Breast epithelium (tissue), 4 donors: ENCODE measurements around the gene METTL16. TPM values are rescaled to one million over a fixed set of nuclear protein-coding genes. Genes with fewer than 3 reads are reported as not detected.
A peak's percentile ranks its signal among the peaks of the same experiment; 100 is the strongest.
"Not testable (repeated sequence)": the region's sequence is repeated elsewhere in the genome, so short reads cannot be mapped to it uniquely, and the experiment has no call there.

Experiments
- DNase-seq, 2 donors: peaks; one replicate each; pipeline ENCODE4 v3.0.0-alpha.2; 2019; ENCODE audit warnings: low spot score in 2 of 2
- H3K27ac ChIP-seq, 2 donors: fragments of 200-600 bp; sonication (generic) in 1 of 2; one replicate each; pipeline ENCODE4 v1.5.1; 2016 to 2019; ENCODE audit warnings: mild to moderate bottlenecking in 1 of 2
- H3K27me3 ChIP-seq, 2 donors: fragments of 200-600 bp; sonication (generic) in 1 of 2; one replicate each; pipeline versions ENCODE4 v1.5.1 to v1.6.0; 2017 to 2019; ENCODE audit warnings: control low read depth in 1 of 2, mild to moderate bottlenecking in 1 of 2
- H3K36me3 ChIP-seq: fragments of 200-600 bp; one replicate; pipeline ENCODE4 v1.5.1; 2019
- H3K4me1 ChIP-seq, 2 donors: fragments of 200-600 bp; sonication (generic); one replicate each; pipeline ENCODE4 v1.5.1; 2016 to 2019; ENCODE audit warnings: control low read depth in 1 of 2
- H3K4me3 ChIP-seq, 3 donors: fragments of 200-600 bp; sonication (generic); 1 replicate in 2 of 3; 2 replicates in 1 of 3; pipeline ENCODE4 v1.5.1; 2016 to 2019; ENCODE audit warnings: mild to moderate bottlenecking in 3 of 3, moderate library complexity in 2 of 3
- H3K9me3 ChIP-seq, 2 donors: fragments of 200-600 bp; sonication (generic) in 1 of 2; one replicate each; pipeline ENCODE4 v1.5.1; 2016 to 2019; ENCODE audit warnings: control low read depth in 1 of 2
- POLR2A ChIP-seq: fragments of 450-650 bp; IDR thresholded peaks from one replicate; pipeline ENCODE4 v1.6.1; 2016; ENCODE audit warnings: antibody characterized with exemption, mild to moderate bottlenecking, moderate library complexity
- POLR2AphosphoS5 ChIP-seq, 3 donors: sonication (generic); formaldehyde crosslinking; IDR thresholded peaks; one replicate each; pipeline ENCODE4 v1.6.1; 2017; ENCODE audit warnings: antibody characterized with exemption in 3 of 3
- intact Hi-C: fragments of 100-400 bp; cut with DNase I; formaldehyde crosslinking; loops from one replicate; pipeline ENCODE4 v1.15.1; 2023; ENCODE audit warnings: low total_unique reads
- total RNA-seq, 3 donors: library from RNA; depleted of rRNA; stranded (reverse); fragments of >200 nt; gene quantifications; one replicate each; pipeline ENCODE4 v1.1.0, GENCODE V29; 2016
- TF ChIP-seq, protein P1 (sequence below), 3 donors: fragments of 450-650 bp; IDR thresholded peaks; one replicate each; pipeline ENCODE4 v1.5.1; 2016 to 2017; ENCODE audit warnings: antibody characterized with exemption in 3 of 3, mild to moderate bottlenecking in 3 of 3, moderate library complexity in 3 of 3

The METTL16 gene
- total RNA-seq, 3 donors from 2014 or later: 25.6 to 46.4 (median 26.9) TPM

GRCh38 chr17:2521775-2522410 is 10.2 kb upstream of the METTL16 start:
- H3K27ac ChIP-seq, H3K4me3 ChIP-seq, H3K36me3 ChIP-seq, intact Hi-C loops, H3K4me1 ChIP-seq, H3K9me3 ChIP-seq, DNase-seq, H3K27me3 ChIP-seq: not testable (repeated sequence)

- Histone ChIP-seq H3K9me3 (no peaks in the 10 kb centered on the region), H3K27ac (no peak overlapping the region), H3K4me1 (no peaks in the 10 kb centered on the region), H3K27me3 (no peaks in the 10 kb centered on the region), H3K4me3 (no peak overlapping the region), H3K36me3 (no peaks in the 10 kb centered on the region)
- DNase-seq: no peak
- intact Hi-C loops: no loop called here
- TF ChIP-seq POLR2A (no peak), POLR2AphosphoS5 (IDR thresholded peaks at IDR 0.05) (no peak)
- TF ChIP-seq, protein P1, sequence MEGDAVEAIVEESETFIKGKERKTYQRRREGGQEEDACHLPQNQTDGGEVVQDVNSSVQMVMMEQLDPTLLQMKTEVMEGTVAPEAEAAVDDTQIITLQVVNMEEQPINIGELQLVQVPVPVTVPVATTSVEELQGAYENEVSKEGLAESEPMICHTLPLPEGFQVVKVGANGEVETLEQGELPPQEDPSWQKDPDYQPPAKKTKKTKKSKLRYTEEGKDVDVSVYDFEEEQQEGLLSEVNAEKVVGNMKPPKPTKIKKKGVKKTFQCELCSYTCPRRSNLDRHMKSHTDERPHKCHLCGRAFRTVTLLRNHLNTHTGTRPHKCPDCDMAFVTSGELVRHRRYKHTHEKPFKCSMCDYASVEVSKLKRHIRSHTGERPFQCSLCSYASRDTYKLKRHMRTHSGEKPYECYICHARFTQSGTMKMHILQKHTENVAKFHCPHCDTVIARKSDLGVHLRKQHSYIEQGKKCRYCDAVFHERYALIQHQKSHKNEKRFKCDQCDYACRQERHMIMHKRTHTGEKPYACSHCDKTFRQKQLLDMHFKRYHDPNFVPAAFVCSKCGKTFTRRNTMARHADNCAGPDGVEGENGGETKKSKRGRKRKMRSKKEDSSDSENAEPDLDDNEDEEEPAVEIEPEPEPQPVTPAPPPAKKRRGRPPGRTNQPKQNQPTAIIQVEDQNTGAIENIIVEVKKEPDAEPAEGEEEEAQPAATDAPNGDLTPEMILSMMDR (IDR thresholded peaks at IDR 0.05): no peak
Measured at GRCh38 chr17:2521257-2521656, 9.6 kb upstream of the METTL16 start.

GRCh38 chr17:2517539-2517938 is 5.9 kb upstream of the METTL16 start:
- Histone ChIP-seq H3K4me3 (no peak overlapping the region), H3K27ac (no peak overlapping the region), H3K4me1 (no peaks in the 10 kb centered on the region), H3K27me3 (no peaks in the 10 kb centered on the region), H3K9me3 (no peaks in the 10 kb centered on the region), H3K36me3 (no peaks in the 10 kb centered on the region)
- DNase-seq: no peak
- intact Hi-C loops: no loop called here
- TF ChIP-seq, protein P1 (IDR thresholded peaks at IDR 0.05): no peak
- no peak for TF ChIP-seq POLR2A
- TF ChIP-seq POLR2AphosphoS5 (IDR thresholded peaks at IDR 0.05): no peak

GRCh38 chr17:2511138-2511461 is 588 bp downstream of the METTL16 start:
- Histone ChIP-seq H3K9me3 (no peaks in the 10 kb centered on the region), H3K27ac (peak overlapping the region; percentile 87 to 94), H3K27me3 (no peaks in the 10 kb centered on the region), H3K4me3 (peak overlapping the region; percentile 65 to 80 (median 68)), H3K36me3 (no peaks in the 10 kb centered on the region), H3K4me1 (peaks cover 0 to 5% of the 10 kb centered on the region in 2 donors)
- TF ChIP-seq POLR2AphosphoS5 (IDR thresholded peaks at IDR 0.05): no peak
- TF ChIP-seq POLR2A: no peak
- TF ChIP-seq, protein P1 (IDR thresholded peaks at IDR 0.05): no peak
- DNase-seq: no peak
- intact Hi-C loops: no loop called here

DNA sequence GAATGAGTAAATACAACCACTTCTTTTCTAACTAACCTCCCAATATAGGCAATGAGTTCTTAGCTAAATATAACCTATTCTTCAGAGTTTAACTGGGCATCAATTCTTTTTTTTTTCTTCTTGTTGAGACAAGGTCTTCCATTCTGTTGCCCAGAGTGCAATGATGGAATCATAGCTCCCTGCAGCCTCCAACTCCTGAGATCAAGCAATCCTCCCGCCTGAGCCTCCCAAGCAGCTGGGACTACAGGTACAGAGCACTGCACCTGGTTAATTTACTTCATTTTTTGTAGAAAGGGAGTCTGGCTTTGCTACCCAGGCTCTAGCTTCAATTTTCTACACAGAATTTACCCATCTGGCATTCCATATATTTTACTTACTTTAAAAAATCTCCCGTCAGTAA is 1.1 kb downstream of the METTL16 start:
- H3K4me3 ChIP-seq: peak overlapping the region; percentile 65 to 80 (median 68)
- peaks cover 0 to 5% of the 10 kb centered on the region in 2 donors for H3K4me1 ChIP-seq
- H3K27me3 ChIP-seq: no peaks in the 10 kb centered on the region
- DNase-seq: no peak
- intact Hi-C loops: no loop called here
- H3K36me3 ChIP-seq: no peaks in the 10 kb centered on the region
- TF ChIP-seq, protein P1 (IDR thresholded peaks at IDR 0.05): no peak
- no peak for TF ChIP-seq POLR2A
- TF ChIP-seq POLR2AphosphoS5 (IDR thresholded peaks at IDR 0.05): no peak
- no peaks in the 10 kb centered on the region for H3K9me3 ChIP-seq
- peak overlapping the region; percentile 87 to 94 for H3K27ac ChIP-seq

DNA sequence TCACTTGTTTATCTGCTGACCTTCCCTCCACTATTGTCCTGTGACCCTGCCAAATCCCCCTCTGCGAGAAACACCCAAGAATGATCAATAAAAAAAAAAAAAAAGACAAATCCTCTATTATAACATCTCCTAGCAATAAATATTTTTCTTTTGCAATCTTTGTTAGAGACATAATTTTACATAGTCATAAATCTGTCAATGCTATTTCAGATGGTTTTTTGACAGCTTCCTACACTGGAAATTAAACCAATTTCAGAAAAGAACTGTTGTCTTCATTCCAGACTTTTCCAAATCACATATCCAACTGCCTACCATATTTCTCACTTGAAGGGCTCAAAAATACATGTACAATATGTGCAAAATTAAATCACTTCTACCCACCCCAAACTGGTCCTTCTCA is 3.7 kb downstream of the METTL16 start:
- Histone ChIP-seq H3K4me1 (peaks cover 0 to 5% of the 10 kb centered on the region in 2 donors), H3K36me3 (no peaks in the 10 kb centered on the region), H3K4me3 (no peak overlapping the region), H3K27me3 (no peaks in the 10 kb centered on the region), H3K9me3 (no peaks in the 10 kb centered on the region), H3K27ac (no peak overlapping the region)
- intact Hi-C loops: no loop called here
- no peak for DNase-seq
- no peak for TF ChIP-seq POLR2A
- no peak for TF ChIP-seq POLR2AphosphoS5 (IDR thresholded peaks at IDR 0.05)
- TF ChIP-seq, protein P1 (IDR thresholded peaks at IDR 0.05): no peak

DNA sequence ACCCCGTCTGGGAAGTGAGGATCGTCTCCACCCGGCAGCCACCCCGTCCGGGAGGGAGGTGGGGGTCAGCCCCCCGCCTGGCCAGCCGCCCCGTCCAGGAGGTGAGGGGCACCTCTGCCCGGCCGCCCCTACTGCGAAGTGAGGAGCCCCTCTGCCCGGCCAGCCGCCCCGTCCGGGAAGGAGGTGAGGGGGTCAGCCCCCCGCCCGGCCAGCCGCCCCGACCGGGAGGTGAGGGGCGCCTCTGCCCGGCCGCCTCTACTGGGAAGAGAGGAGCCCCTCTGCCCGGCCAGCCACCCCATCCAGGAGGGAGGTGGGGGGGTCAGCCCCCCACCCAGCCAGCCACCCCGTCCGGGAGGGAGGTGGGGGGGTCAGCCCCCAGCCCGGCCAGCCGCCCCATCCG is 4.7 kb downstream of the METTL16 start:
- H3K36me3 ChIP-seq, H3K27me3 ChIP-seq, intact Hi-C loops, H3K9me3 ChIP-seq, DNase-seq, H3K4me1 ChIP-seq, H3K27ac ChIP-seq, H3K4me3 ChIP-seq: not testable (repeated sequence)
